ENCODE measurements around the gene CHST11. TPM values are rescaled to one million over a fixed set of nuclear protein-coding genes. Genes with fewer than 3 reads are reported as not detected.
A peak's percentile ranks its signal among the peaks of the same experiment; 100 is the strongest.

The CHST11 gene
- total RNA-seq, 2 donors from 2014 or later: 4.6 to 14.5 TPM

DNA sequence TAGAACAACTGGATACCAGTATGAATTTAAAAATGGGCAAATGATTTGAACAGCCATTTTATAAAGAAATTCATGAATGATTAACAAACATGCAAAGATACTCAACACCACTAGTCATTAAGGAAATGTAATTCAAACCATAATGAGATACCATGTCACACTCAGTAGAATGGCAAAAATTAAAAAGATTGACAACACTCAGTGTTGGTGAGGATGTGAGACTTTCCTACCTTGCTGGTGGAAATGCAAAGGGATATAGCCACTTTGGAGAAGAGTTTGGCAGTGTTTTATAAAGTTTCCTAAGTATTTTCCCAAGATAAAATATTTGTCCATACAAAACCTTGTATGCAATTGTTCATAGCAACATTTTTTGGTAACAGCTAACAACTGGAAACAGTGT lies 6.0 kb upstream of the CHST11 start:
- TF ChIP-seq, protein P1, sequence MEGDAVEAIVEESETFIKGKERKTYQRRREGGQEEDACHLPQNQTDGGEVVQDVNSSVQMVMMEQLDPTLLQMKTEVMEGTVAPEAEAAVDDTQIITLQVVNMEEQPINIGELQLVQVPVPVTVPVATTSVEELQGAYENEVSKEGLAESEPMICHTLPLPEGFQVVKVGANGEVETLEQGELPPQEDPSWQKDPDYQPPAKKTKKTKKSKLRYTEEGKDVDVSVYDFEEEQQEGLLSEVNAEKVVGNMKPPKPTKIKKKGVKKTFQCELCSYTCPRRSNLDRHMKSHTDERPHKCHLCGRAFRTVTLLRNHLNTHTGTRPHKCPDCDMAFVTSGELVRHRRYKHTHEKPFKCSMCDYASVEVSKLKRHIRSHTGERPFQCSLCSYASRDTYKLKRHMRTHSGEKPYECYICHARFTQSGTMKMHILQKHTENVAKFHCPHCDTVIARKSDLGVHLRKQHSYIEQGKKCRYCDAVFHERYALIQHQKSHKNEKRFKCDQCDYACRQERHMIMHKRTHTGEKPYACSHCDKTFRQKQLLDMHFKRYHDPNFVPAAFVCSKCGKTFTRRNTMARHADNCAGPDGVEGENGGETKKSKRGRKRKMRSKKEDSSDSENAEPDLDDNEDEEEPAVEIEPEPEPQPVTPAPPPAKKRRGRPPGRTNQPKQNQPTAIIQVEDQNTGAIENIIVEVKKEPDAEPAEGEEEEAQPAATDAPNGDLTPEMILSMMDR (IDR thresholded peaks at IDR 0.05): no peak
- no peak for TF ChIP-seq POLR2A (IDR thresholded peaks at IDR 0.05)
- H3K4me3 ChIP-seq: no peak overlapping the region
- no peak overlapping the region for H3K27ac ChIP-seq
- H3K27me3 ChIP-seq: no peaks in the 10 kb centered on the region
- intact Hi-C loops (cut with DNase I): no loop called here
- DNase-seq (no peak), ATAC-seq (no peak)
- no peaks in the 10 kb centered on the region for H3K9me3 ChIP-seq
- H3K36me3 ChIP-seq (replicated peaks in 1 of 2; ENCODE audit: insufficient read depth in 1 of 2, low read depth in 2 of 2): no peaks in the 10 kb centered on the region
- peaks cover under 1% of the 10 kb centered on the region for H3K4me1 ChIP-seq

DNA sequence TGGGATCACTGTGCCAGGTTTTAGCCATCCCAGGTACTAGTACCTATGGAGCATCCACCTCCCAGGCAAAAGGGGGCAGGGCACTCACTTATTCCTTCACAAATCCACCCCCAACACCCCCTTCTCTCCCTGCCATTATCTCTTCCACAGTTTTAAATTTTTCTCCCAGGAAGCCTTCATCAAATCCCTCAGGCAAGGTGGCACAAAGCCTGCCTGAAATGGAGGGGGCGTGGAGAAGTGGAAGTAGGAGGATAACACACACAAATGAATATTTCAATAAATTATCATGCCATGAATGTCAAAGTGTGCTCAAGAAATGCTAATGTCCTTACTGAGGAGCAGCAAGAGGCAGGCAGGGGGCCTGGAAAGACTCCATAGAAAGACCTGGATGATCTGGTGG lies 4.7 kb upstream of the CHST11 start:
- no peak overlapping the region for H3K4me3 ChIP-seq

DNA sequence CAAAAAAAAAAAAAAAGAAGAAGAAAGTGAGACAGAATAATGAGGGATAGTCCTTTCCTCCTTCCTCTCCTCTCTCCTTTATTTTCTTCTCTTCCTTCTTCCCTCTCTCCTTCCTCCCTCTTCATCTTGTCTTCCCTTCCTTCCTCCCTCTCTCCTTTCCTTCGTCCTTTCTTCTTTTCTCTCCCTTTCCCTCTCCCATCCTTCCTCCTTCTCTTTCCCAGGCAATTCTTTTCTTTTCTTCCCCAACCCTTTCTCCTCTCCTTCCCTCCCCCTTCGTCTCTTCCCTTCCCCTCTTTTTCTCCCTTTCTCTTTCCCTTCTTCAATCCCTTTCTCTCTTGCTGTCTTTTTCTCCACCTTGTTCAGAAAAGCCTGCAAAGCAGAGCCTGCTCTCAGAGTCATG lies 3.6 kb upstream of the CHST11 start:
- no peaks in the 10 kb centered on the region for H3K36me3 ChIP-seq (replicated peaks in 1 of 2; ENCODE audit: insufficient read depth in 1 of 2, low read depth in 2 of 2)
- 83 to 94% methylated on average over 2 of the region's 2 CpGs for WGBS, 2 donors
- peaks cover 16% of the 10 kb centered on the region for H3K4me1 ChIP-seq
- H3K27ac ChIP-seq: no peak overlapping the region
- intact Hi-C loops (cut with DNase I): no loop called here
- ATAC-seq (no peak), DNase-seq (no peak)
- no peaks in the 10 kb centered on the region for H3K9me3 ChIP-seq
- TF ChIP-seq, protein P1 (IDR thresholded peaks at IDR 0.05): no peak
- TF ChIP-seq POLR2A (IDR thresholded peaks at IDR 0.05): no peak
- no peak overlapping the region for H3K4me3 ChIP-seq
- H3K27me3 ChIP-seq: no peaks in the 10 kb centered on the region

More for the DNA sequence above, 4.7 kb upstream of the CHST11 start:
- Histone ChIP-seq H3K4me1 (peaks cover 6% of the 10 kb centered on the region), H3K36me3 (replicated peaks in 1 of 2; ENCODE audit: insufficient read depth in 1 of 2, low read depth in 2 of 2) (no peaks in the 10 kb centered on the region), H3K9me3 (no peaks in the 10 kb centered on the region), H3K27ac (no peak overlapping the region), H3K27me3 (no peaks in the 10 kb centered on the region)
- intact Hi-C loops (cut with DNase I): no loop called here
- 87 to 91% methylated on average over 1 of the region's 1 CpG for WGBS, 2 donors
- TF ChIP-seq, protein P1 (IDR thresholded peaks at IDR 0.05): no peak
- no peak for TF ChIP-seq POLR2A (IDR thresholded peaks at IDR 0.05)
- no peak for ATAC-seq
- no peak for DNase-seq

DNA sequence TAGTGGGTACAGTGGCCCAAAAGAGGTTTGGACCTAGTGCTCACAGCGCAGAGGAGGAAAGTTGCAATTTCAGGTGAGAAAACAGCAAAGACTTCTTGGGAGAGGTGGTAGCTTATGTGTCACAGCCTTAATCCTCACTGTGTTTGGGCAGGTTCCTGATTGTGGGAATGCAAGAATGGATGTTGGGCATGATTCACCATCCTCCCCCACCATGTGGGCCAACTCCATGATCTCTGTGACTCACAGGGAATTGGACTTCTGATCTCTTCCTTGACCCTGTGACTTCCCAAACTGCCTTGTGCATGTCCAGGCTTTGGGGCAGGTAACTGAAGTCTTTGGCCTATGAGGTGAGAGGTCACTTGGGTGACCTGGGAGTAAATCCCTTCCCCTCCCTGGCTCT lies 1.8 kb upstream of the CHST11 start:
- H3K27ac ChIP-seq: no peak overlapping the region
- no peak for ATAC-seq
- peaks cover 27% of the 10 kb centered on the region for H3K4me1 ChIP-seq
- no peaks in the 10 kb centered on the region for H3K36me3 ChIP-seq (replicated peaks in 1 of 2; ENCODE audit: insufficient read depth in 1 of 2, low read depth in 2 of 2)
- no peaks in the 10 kb centered on the region for H3K9me3 ChIP-seq
- TF ChIP-seq, protein P1 (IDR thresholded peaks at IDR 0.05): no peak
- TF ChIP-seq POLR2A (IDR thresholded peaks at IDR 0.05): no peak
- intact Hi-C loops (cut with DNase I): no loop called here
- no peak for DNase-seq
- H3K4me3 ChIP-seq: no peak overlapping the region
- no peaks in the 10 kb centered on the region for H3K27me3 ChIP-seq
- 86 to 100% methylated on average over 1 of the region's 1 CpG for WGBS, 2 donors

DNA sequence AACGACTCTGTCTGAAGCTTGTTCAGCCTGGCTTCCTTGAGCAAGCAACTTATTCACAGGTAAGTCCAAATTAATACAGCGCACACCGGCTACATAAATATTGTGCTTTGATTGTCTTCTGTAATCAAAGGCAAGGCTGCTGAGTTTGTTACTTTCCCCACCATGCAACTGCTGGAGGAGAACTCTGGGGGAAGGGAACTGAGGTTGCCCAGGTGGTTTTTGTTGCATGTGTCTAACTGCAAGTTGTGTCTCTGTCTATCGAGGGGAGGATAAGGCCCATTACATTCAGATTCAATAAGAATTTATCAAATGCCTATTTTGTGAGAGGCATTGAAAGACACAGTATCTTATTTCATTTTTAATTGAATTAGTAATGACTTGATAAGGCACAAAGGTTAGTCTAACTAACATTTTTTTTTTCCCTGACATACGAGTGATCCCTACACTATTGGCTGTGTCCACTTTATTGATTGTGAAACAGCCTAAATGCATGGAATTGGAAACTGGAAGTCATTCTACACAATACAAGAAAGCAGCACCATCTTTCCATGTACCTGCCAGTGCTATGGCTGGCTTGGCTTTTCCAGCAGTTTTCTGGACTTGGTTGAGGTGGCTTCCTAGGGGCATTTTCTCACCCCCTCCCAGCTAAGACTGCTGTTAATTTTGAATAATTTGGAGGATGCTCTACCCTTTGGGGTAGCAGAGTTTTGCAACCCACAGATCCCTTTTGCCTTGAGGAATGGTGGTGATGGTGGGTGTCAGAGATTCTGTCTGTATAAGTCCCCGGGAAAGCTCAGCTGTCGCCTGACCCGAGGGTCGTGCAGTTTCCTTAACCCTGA lies 951 bp upstream of the CHST11 start:
- no peak for DNase-seq
- H3K4me3 ChIP-seq: peak overlapping the region; percentile 57 to 64
- no peaks in the 10 kb centered on the region for H3K9me3 ChIP-seq
- H3K27ac ChIP-seq: peak overlapping the region in 3 of 4 donors; percentile 56 to 66 (median 58)
- TF ChIP-seq, protein P1 (IDR thresholded peaks at IDR 0.05): no peak
- TF ChIP-seq POLR2A (IDR thresholded peaks at IDR 0.05): no peak
- 26 to 32% methylated on average over 7 to 9 of the region's 9 CpGs for WGBS, 2 donors
- H3K27me3 ChIP-seq: no peaks in the 10 kb centered on the region
- intact Hi-C loops (cut with DNase I): no loop called here
- H3K36me3 ChIP-seq (replicated peaks in 1 of 2; ENCODE audit: insufficient read depth in 1 of 2, low read depth in 2 of 2): no peaks in the 10 kb centered on the region
- peaks cover 27% of the 10 kb centered on the region for H3K4me1 ChIP-seq
- ATAC-seq: no peak
